GM18505 (cell line): Measurements from ENCODE around the gene TM4SF4.

Experiments
- ATAC-seq: cut with Tn5 transposase; IDR thresholded peaks from one replicate; pipeline ENCODE4 v1.9.1; 2021; ENCODE audit not compliant: unreplicated experiment
- POLR2A ChIP-seq: IDR thresholded peaks from 4 replicates; pipeline ENCODE4 v1.6.1; 2011; ENCODE audit warnings: borderline replicate concordance; ENCODE audit not compliant: insufficient read depth, insufficient read length; ENCODE audit errors: extremely low read depth

Gene TM4SF4

GRCh38 chr3:149474250-149474817 lies at the start of gene TM4SF4:
Gene TM4SF4 (plus strand): TSS chr3:149474697. CDS start chr3:149474878, 181 bp downstream.
- ATAC-seq, result no peak
- no peak for TF ChIP-seq POLR2A

- no peak for ATAC-seq
- TF ChIP-seq POLR2A, result no peak
These were observed 49.6 kb upstream of the TM4SF4 start for GRCh38 chr3:149424918-149425317.

GRCh38 chr3:149426325-149426724 lies 48.2 kb upstream of the TM4SF4 start:
- TF ChIP-seq POLR2A, result no peak
- no peak for ATAC-seq

GRCh38 chr3:149428087-149428486 lies 46.4 kb upstream of the TM4SF4 start:
- no peak for ATAC-seq
- TF ChIP-seq POLR2A, result no peak

- ATAC-seq, result no peak
- TF ChIP-seq POLR2A, result no peak
These were observed 44.3 kb upstream of the TM4SF4 start for GRCh38 chr3:149430216-149430615.

- no peak for ATAC-seq
- no peak for TF ChIP-seq POLR2A
These were observed 42.3 kb upstream of the TM4SF4 start for GRCh38 chr3:149432149-149432548.

GRCh38 chr3:149435996-149436885 lies 38.3 kb upstream of the TM4SF4 start:
- ATAC-seq, result no peak
- TF ChIP-seq POLR2A, result no peak

GRCh38 chr3:149437286-149437685 lies 37.2 kb upstream of the TM4SF4 start:
- ATAC-seq, result no peak
- TF ChIP-seq POLR2A, result no peak

GRCh38 chr3:149437710-149438109 lies 36.8 kb upstream of the TM4SF4 start:
- no peak for TF ChIP-seq POLR2A
- no peak for ATAC-seq

GRCh38 chr3:149438981-149439380 lies 35.5 kb upstream of the TM4SF4 start:
- no peak for TF ChIP-seq POLR2A
- no peak for ATAC-seq

- ATAC-seq, result no peak
- TF ChIP-seq POLR2A, result no peak
These were observed 32.9 kb upstream of the TM4SF4 start for GRCh38 chr3:149441642-149442041.

GRCh38 chr3:149442043-149442442 lies 32.5 kb upstream of the TM4SF4 start:
- TF ChIP-seq POLR2A, result no peak
- ATAC-seq, result no peak

GRCh38 chr3:149442851-149443544 lies 31.5 kb upstream of the TM4SF4 start:
- no peak for ATAC-seq
- TF ChIP-seq POLR2A, result no peak
